ENCODE measurements around the gene FANCL. TPM values are rescaled to one million over a fixed set of nuclear protein-coding genes. Genes with fewer than 3 reads are reported as not detected.

Gene FANCL
- total RNA-seq (2021; ENCODE audit: unreplicated experiment), result 34.5 TPM
- polyA plus RNA-seq (2012), result 14.0 and 19.8 TPM in 2 replicates
- Bru-seq, nascent RNA, result percentile 93 among the genes with signal in this experiment
- percentile 69 among the genes with signal in this experiment for BruChase-seq, experiment 1, labeled RNA remaining after a 6-hour chase
- BruChase-seq, experiment 2, labeled RNA remaining after a 2-hour chase, result percentile 93 among the genes with signal in this experiment
- long read RNA-seq, transcript FANCL-201 (14 exons, 1,683 nt), result major isoform, 10 of 31 reads
- long read RNA-seq, partial matches to known transcripts, result 5 of 31 reads
- long read RNA-seq, other reads (novel, unspliced or antisense), result 15 of 31 reads

DNA sequence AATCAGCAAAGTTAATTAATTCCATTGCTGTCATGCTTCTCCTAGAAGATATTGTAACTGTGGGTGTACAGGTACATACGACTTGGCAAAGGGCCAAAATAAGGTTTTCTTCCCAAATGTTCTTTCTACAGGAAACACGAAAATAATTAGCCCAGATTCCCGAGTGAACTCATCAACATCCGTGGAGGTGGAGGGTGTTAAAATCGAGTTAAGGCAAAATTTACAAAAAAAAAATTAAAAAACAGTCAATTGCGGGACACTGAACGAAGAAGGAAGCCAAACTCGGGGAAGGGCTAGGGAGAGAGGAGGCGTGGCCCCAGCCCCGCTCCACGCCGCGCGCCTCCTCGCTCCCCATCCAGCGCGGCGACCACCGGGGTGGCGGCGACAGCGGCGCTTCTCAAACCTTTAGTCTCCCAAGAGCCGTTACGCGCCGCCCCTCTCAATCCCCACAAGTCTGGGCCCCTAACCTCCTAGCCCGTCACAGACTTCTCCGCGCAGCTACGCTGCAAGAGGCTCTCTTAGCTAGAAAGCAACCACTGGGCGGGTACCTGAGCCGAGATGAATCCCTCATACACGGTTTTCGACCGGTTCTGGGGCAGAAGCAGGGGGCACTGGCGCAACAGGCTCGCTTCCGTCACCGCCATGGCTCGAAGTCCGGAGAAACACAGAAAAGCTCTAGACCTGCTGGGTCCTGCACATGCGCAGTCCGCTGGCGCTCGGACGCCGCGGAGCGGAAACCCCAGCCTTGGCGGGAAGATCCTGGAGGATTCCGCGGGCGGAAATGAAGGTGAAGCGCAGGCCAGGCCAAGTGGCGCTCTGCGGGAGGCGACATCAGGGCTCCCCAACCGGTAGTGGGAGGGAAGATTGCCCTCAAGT lies at the start of gene FANCL:
TSS of gene FANCL (minus strand) at position 656 of the 876 bp plus-strand sequence. CDS start at position 644, 12 bp downstream.
- Histone ChIP-seq H3K27me3 (ENCODE audit: insufficient read depth, low read length) (no peaks in the 10 kb centered on the region), H3K9ac (ENCODE audit: low read length) (peak within 1 kb of the TSS; percentile 91), H3K4me1 (ENCODE audit: control insufficient read depth in 1 of 2, insufficient read depth in 2 of 2, low read length in 2 of 2) (peaks cover 13% of the 10 kb centered on the region in 2 experiments; a peak in 3 of 4 replicates), H2AFZ (ENCODE audit: low read depth, low read length, poor library complexity, severe bottlenecking) (peak within 1 kb of the TSS; percentile 70), H3K9me2 (ENCODE audit: insufficient read depth) (0 out of 2 replicates have a peak, but pooled peaks cover 3% of the 10 kb centered on the region), H3K79me2 (ENCODE audit: insufficient read depth, low read length) (peaks cover 52% of the 10 kb centered on the region), H4K20me1 (ENCODE audit: insufficient read depth) (peaks cover 8% of the 10 kb centered on the region; the same call in 1 of the 2 replicates), H3K4me2 (ENCODE audit: low read length) (peak within 1 kb of the TSS; percentile 75), H3K27ac (ENCODE audit: low read depth, low read length) (peak within 1 kb of the TSS; percentile 95), H3K36me3 (ENCODE audit: control insufficient read depth in 1 of 2, insufficient read depth in 2 of 2, low read length in 2 of 2) (peaks cover 0 to 4% of the 10 kb centered on the region in 2 experiments; a peak in 1 of 4 replicates), H3K9me3 (ENCODE audit: control insufficient read depth in 1 of 2, insufficient read depth in 1 of 2, low read depth in 1 of 2, low read length in 2 of 2) (no peaks in the 10 kb centered on the region), H3K4me3 (replicated peaks in 1 of 2; ENCODE audit: low read depth in 1 of 2, low read length in 2 of 2) (peak within 1 kb of the TSS; percentile 62 to 86)
- CTCF ChIA-PET, result no interaction called here
- POLR2A ChIA-PET, result interaction anchor here (1.0 to 1.2 kb wide), 2 partner anchors 9 to 39 kb away, joined by 3 to 4 read pairs; no protein-coding TSS in a partner anchor
- DNase-seq (ENCODE audit: low read depth, low spot score), result peak; percentile 83
- intact Hi-C loops (cut with micrococcal nuclease), result no loop called here
- RAD21 ChIA-PET (ENCODE audit: low non-redundant PET in 1 of 2, low total read pairs in 2 of 2, uncharacterized antibody in 2 of 2, unreplicated experiment in 2 of 2), result no interaction called here
- ATAC-seq, result peak; percentile 91
- BruUV-seq (replicated peaks), result no TSS peak
- TF ChIP-seq FOSL1 (IDR thresholded peaks at IDR 0.05; ENCODE audit: low read depth) (no peak), TCF7L2 (IDR thresholded peaks at IDR 0.05; ENCODE audit: borderline replicate concordance, extremely low read depth, insufficient read depth, insufficient read length) (peak; percentile 25), RAD21 (IDR thresholded peaks at IDR 0.05; ENCODE audit: low read depth) (no peak), EZH2 (IDR thresholded peaks at IDR 0.05) (no peak), ELF1 (IDR thresholded peaks at IDR 0.05; ENCODE audit: borderline replicate concordance, low read depth) (no peak), POLR2A (IDR thresholded peaks at IDR 0.05; ENCODE audit: borderline replicate concordance, extremely low read depth, insufficient read depth, insufficient read length) (peak; percentile 90), ZFX (IDR thresholded peaks at IDR 0.05) (peak; percentile 38; the same call in 1 of the 2 replicates), EZH2phosphoT487 (IDR thresholded peaks at IDR 0.05; ENCODE audit: borderline replicate concordance) (no peak), CEBPB (IDR thresholded peaks at IDR 0.05; ENCODE audit: low read depth) (no peak), CBX3 (IDR thresholded peaks at IDR 0.05; ENCODE audit: low read depth) (no peak; the same call in 1 of the 2 replicates), POLR2AphosphoS5 (IDR thresholded peaks at IDR 0.05; ENCODE audit: low read depth, low read length) (peak; percentile 91), JUND (IDR thresholded peaks at IDR 0.05) (no peak), EGR1 (IDR thresholded peaks at IDR 0.05; ENCODE audit: low read depth) (no peak)
- TF ChIP-seq, protein P1, sequence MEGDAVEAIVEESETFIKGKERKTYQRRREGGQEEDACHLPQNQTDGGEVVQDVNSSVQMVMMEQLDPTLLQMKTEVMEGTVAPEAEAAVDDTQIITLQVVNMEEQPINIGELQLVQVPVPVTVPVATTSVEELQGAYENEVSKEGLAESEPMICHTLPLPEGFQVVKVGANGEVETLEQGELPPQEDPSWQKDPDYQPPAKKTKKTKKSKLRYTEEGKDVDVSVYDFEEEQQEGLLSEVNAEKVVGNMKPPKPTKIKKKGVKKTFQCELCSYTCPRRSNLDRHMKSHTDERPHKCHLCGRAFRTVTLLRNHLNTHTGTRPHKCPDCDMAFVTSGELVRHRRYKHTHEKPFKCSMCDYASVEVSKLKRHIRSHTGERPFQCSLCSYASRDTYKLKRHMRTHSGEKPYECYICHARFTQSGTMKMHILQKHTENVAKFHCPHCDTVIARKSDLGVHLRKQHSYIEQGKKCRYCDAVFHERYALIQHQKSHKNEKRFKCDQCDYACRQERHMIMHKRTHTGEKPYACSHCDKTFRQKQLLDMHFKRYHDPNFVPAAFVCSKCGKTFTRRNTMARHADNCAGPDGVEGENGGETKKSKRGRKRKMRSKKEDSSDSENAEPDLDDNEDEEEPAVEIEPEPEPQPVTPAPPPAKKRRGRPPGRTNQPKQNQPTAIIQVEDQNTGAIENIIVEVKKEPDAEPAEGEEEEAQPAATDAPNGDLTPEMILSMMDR (IDR thresholded peaks at IDR 0.05 in 2 of 3, conservative IDR thresholded peaks at IDR 0.05 in 1 of 3; ENCODE audit: borderline replicate concordance in 1 of 3, insufficient read depth in 1 of 3, low read depth in 2 of 3, low read length in 2 of 3), result no peak
- TF ChIP-seq, protein P2, sequence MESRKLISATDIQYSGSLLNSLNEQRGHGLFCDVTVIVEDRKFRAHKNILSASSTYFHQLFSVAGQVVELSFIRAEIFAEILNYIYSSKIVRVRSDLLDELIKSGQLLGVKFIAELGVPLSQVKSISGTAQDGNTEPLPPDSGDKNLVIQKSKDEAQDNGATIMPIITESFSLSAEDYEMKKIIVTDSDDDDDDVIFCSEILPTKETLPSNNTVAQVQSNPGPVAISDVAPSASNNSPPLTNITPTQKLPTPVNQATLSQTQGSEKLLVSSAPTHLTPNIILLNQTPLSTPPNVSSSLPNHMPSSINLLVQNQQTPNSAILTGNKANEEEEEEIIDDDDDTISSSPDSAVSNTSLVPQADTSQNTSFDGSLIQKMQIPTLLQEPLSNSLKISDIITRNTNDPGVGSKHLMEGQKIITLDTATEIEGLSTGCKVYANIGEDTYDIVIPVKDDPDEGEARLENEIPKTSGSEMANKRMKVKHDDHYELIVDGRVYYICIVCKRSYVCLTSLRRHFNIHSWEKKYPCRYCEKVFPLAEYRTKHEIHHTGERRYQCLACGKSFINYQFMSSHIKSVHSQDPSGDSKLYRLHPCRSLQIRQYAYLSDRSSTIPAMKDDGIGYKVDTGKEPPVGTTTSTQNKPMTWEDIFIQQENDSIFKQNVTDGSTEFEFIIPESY (IDR thresholded peaks at IDR 0.05; ENCODE audit: extremely low read depth, insufficient replicate concordance, low read length), result peak; percentile 35
- TF ChIP-seq, protein P3, sequence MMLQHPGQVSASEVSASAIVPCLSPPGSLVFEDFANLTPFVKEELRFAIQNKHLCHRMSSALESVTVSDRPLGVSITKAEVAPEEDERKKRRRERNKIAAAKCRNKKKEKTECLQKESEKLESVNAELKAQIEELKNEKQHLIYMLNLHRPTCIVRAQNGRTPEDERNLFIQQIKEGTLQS (IDR thresholded peaks at IDR 0.05), result no peak
- TF ChIP-seq, protein P4, sequence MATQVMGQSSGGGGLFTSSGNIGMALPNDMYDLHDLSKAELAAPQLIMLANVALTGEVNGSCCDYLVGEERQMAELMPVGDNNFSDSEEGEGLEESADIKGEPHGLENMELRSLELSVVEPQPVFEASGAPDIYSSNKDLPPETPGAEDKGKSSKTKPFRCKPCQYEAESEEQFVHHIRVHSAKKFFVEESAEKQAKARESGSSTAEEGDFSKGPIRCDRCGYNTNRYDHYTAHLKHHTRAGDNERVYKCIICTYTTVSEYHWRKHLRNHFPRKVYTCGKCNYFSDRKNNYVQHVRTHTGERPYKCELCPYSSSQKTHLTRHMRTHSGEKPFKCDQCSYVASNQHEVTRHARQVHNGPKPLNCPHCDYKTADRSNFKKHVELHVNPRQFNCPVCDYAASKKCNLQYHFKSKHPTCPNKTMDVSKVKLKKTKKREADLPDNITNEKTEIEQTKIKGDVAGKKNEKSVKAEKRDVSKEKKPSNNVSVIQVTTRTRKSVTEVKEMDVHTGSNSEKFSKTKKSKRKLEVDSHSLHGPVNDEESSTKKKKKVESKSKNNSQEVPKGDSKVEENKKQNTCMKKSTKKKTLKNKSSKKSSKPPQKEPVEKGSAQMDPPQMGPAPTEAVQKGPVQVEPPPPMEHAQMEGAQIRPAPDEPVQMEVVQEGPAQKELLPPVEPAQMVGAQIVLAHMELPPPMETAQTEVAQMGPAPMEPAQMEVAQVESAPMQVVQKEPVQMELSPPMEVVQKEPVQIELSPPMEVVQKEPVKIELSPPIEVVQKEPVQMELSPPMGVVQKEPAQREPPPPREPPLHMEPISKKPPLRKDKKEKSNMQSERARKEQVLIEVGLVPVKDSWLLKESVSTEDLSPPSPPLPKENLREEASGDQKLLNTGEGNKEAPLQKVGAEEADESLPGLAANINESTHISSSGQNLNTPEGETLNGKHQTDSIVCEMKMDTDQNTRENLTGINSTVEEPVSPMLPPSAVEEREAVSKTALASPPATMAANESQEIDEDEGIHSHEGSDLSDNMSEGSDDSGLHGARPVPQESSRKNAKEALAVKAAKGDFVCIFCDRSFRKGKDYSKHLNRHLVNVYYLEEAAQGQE (IDR thresholded peaks at IDR 0.05; ENCODE audit: low read depth), result no peak
